Endothelial cell (in vitro differentiated cells): ENCODE data around the gene TPM4. TPM values are rescaled to one million over a fixed set of nuclear protein-coding genes. Genes with fewer than 3 reads are reported as not detected.
A peak's percentile ranks its signal among the peaks of the same experiment; 100 is the strongest.

Experiments
- DNase-seq: peaks from one replicate; pipeline ENCODE4 v3.0.0; 2021; ENCODE audit warnings: low spot score
- H3K27ac Mint-ChIP-seq: one replicate; pipeline ENCODE4 v1.8.0; 2021; ENCODE audit warnings: mixed read lengths, inconsistent platforms; ENCODE audit not compliant: unreplicated experiment
- H3K27me3 Mint-ChIP-seq: one replicate; pipeline ENCODE4 v1.8.0; 2021; ENCODE audit warnings: mild to moderate bottlenecking, moderate library complexity, mixed read lengths, inconsistent platforms; ENCODE audit not compliant: unreplicated experiment
- H3K36me3 Mint-ChIP-seq: one replicate; pipeline ENCODE4 v1.8.0; 2021; ENCODE audit warnings: mild to moderate bottlenecking, low read depth, mixed read lengths, inconsistent platforms; ENCODE audit not compliant: unreplicated experiment
- H3K4me1 Mint-ChIP-seq: one replicate; pipeline ENCODE4 v1.8.0; 2021; ENCODE audit warnings: mild to moderate bottlenecking, mixed read lengths, inconsistent platforms; ENCODE audit not compliant: unreplicated experiment
- H3K4me3 Mint-ChIP-seq: one replicate; pipeline ENCODE4 v1.8.0; 2021; ENCODE audit warnings: mild to moderate bottlenecking, mixed read lengths, inconsistent platforms; ENCODE audit not compliant: unreplicated experiment
- H3K9me3 Mint-ChIP-seq: one replicate; pipeline ENCODE4 v1.8.0; 2021; ENCODE audit warnings: mixed read lengths, inconsistent platforms; ENCODE audit not compliant: unreplicated experiment
- CTCF ChIP-seq: fragments of 200-600 bp; sonication (generic); IDR thresholded peaks from one replicate; pipeline ENCODE4 v1.5.0; 2021; ENCODE audit warnings: antibody characterized with exemption; ENCODE audit not compliant: unreplicated experiment
- total RNA-seq: library from RNA; stranded (reverse); fragmentation: NEBNext Ultra II Directional; extraction: Animal tissue kit (Norgen Biotek cat#: 25700); gene quantifications from one replicate; pipeline ENCODE4 v1.2.1, GENCODE V29; 2021; ENCODE audit not compliant: unreplicated experiment

The TPM4 gene
- total RNA-seq, 1 donor from 2014 or later = 644 TPM

- peaks cover 54% of the 10 kb centered on the region for H3K4me1 Mint-ChIP-seq
Observed at GRCh38 chr19:16074488-16075365, 1.6 kb upstream of the TPM4 start.

GRCh38 chr19:16075430-16076153 lies 703 bp upstream of the TPM4 start:
- H3K27ac Mint-ChIP-seq = peak overlapping the region; percentile 94
- H3K36me3 Mint-ChIP-seq = peaks cover 31% of the 10 kb centered on the region
- peaks cover 54% of the 10 kb centered on the region for H3K4me1 Mint-ChIP-seq
- H3K9me3 Mint-ChIP-seq = no peaks in the 10 kb centered on the region
- H3K27me3 Mint-ChIP-seq = peaks cover 27% of the 10 kb centered on the region
- no peak for TF ChIP-seq CTCF
- H3K4me3 Mint-ChIP-seq = peak overlapping the region; percentile 93
- no peak for DNase-seq

More at GRCh38 chr19:16074488-16075365, 1.6 kb upstream of the TPM4 start:
- Mint-ChIP-seq H3K4me3 (peak overlapping the region; percentile 93), H3K27ac (peak overlapping the region; percentile 94), H3K9me3 (no peaks in the 10 kb centered on the region), H3K27me3 (peaks cover 27% of the 10 kb centered on the region), H3K36me3 (peaks cover 31% of the 10 kb centered on the region)
- no peak for DNase-seq
- no peak for TF ChIP-seq CTCF

- H3K27ac Mint-ChIP-seq = peak overlapping the region; percentile 98
- no peak for TF ChIP-seq CTCF
- H3K9me3 Mint-ChIP-seq = no peaks in the 10 kb centered on the region
- H3K4me3 Mint-ChIP-seq = peak overlapping the region; percentile 98
- DNase-seq = peak; percentile 55
- H3K27me3 Mint-ChIP-seq = peaks cover 29% of the 10 kb centered on the region
- H3K36me3 Mint-ChIP-seq = peaks cover 43% of the 10 kb centered on the region
- peaks cover 46% of the 10 kb centered on the region for H3K4me1 Mint-ChIP-seq
Observed at GRCh38 chr19:16076958-16077611, 790 bp downstream of the TPM4 start.

GRCh38 chr19:16077984-16078758 lies 1.9 kb downstream of the TPM4 start:
- H3K27me3 Mint-ChIP-seq = peaks cover 31% of the 10 kb centered on the region
- no peak for DNase-seq
- H3K27ac Mint-ChIP-seq = peak overlapping the region; percentile 98
- H3K4me3 Mint-ChIP-seq = peak overlapping the region; percentile 98
- H3K36me3 Mint-ChIP-seq = peaks cover 49% of the 10 kb centered on the region
- no peaks in the 10 kb centered on the region for H3K9me3 Mint-ChIP-seq
- peaks cover 46% of the 10 kb centered on the region for H3K4me1 Mint-ChIP-seq
- TF ChIP-seq CTCF = no peak
